Fibroblast of villous mesenchyme (primary cell): Measurements from ENCODE around the gene DPM2. TPM values are rescaled to one million over a fixed set of nuclear protein-coding genes. Genes with fewer than 3 reads are reported as not detected.

Experiments used
- DNase-seq: peaks from one replicate; pipeline ENCODE4 v3.0.0-alpha.2; 2010; ENCODE audit warnings: low read depth
- H3K4me3 ChIP-seq: 2 replicates; pipeline ENCODE4 v1.5.1; 2011; ENCODE audit warnings: low read depth, mild to moderate bottlenecking, low read length
- total RNA-seq: library from RNA; depleted of rRNA; stranded (reverse); fragments of >200 nt; gene quantifications from 2 replicates; pipeline ENCODE4 v1.2.3, GENCODE V29; 2012
- TF ChIP-seq, protein P1 (sequence below): IDR thresholded peaks from 2 replicates; pipeline ENCODE4 v1.5.1; 2012; ENCODE audit warnings: low read depth, mild to moderate bottlenecking, low read length; ENCODE audit not compliant: insufficient read depth

Gene DPM2
- total RNA-seq, 1 donor: 11.2 TPM

- no peak for DNase-seq
- TF ChIP-seq, protein P1, sequence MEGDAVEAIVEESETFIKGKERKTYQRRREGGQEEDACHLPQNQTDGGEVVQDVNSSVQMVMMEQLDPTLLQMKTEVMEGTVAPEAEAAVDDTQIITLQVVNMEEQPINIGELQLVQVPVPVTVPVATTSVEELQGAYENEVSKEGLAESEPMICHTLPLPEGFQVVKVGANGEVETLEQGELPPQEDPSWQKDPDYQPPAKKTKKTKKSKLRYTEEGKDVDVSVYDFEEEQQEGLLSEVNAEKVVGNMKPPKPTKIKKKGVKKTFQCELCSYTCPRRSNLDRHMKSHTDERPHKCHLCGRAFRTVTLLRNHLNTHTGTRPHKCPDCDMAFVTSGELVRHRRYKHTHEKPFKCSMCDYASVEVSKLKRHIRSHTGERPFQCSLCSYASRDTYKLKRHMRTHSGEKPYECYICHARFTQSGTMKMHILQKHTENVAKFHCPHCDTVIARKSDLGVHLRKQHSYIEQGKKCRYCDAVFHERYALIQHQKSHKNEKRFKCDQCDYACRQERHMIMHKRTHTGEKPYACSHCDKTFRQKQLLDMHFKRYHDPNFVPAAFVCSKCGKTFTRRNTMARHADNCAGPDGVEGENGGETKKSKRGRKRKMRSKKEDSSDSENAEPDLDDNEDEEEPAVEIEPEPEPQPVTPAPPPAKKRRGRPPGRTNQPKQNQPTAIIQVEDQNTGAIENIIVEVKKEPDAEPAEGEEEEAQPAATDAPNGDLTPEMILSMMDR: no peak
- no peak overlapping the region for H3K4me3 ChIP-seq
Measured at GRCh38 chr9:127962278-127962677, 24.6 kb upstream of the DPM2 start.

- no peak overlapping the region for H3K4me3 ChIP-seq
- no peak for DNase-seq
- TF ChIP-seq, protein P1: no peak
Measured at GRCh38 chr9:127961613-127962155, 24.0 kb upstream of the DPM2 start.

DNA sequence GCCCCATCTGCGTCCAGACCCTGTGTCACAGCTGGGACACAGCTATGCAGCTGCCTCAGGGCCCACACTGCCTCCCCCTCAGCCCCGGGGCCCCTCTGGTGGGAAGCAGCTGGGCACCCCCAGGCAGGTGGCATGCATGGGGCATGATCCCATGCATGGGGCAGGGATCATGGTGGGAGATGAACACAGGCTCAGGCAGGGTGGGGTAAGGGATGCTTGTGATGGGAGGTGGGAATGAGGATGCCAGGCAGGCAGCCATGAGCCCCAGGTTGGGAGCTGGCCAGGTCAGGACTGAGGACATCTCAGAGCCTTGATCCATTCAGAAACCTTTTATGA is 23.5 kb upstream of the DPM2 start:
- TF ChIP-seq, protein P1: no peak
- no peak for DNase-seq
- no peak overlapping the region for H3K4me3 ChIP-seq

DNA sequence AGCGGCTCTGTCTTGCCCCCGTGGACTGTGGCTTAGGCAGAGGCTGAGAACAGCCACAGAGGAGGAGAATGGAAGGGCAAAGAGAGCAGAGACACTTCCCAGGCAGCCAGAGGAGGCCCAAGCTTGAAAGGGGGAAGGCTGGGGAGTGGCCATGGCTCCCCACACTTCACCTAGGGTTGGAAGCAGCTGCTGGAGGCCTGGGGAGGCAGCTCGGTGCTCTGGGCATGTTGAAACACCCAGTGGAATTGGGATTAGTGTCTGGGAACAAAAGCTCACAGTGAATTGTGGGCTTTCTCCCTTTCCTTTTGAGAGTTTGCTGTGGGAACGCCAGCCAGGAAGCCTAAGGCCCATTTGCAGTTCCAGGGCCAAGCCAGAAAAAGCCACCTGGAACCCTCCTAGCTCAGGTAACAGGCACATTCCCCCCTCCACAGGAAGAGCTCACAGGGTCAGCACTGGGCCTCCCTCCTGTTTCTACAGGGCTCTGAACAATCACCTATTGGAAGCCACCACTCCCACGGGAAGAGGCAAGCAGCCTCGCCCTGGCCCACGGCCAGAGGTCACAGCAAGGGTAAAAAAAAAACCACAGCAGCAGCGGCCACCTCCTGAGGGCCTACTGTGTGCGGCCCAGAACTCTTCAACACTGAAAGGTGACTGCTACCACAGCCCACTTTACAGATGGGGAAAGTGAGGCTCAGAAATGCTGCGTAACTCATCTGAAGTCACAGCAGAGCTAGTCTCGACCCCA is 22.9 kb upstream of the DPM2 start:
- no peak overlapping the region for H3K4me3 ChIP-seq
- DNase-seq: peak; percentile 62
- TF ChIP-seq, protein P1: no peak

DNA sequence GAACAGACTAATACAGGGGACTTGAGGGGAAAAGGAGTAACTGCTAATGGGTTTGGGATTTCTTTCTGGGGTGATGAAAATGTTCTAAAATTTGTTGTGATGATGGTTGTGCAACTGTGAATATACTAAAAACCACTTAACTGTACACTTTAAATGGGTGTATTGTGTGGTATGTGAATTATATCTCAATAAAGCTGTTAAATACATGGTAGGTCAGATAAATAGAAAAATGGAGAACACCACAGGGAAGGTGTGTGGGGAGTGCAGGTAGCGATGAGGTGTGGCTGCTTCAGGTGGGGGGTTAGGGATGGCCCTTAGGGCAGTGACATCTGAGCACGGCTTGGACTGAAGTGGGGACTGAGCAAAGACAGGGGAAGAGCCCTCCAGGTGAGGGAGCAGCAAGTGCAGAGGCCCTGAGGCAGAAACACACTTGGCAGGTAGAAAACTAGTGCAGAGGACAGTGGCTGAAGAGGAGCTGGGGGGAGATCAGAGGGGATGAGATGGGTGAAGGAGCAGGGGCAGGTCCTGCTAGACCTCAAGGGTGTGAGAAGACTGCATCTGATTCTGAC is 22.3 kb upstream of the DPM2 start:
- no peak for DNase-seq

DNA sequence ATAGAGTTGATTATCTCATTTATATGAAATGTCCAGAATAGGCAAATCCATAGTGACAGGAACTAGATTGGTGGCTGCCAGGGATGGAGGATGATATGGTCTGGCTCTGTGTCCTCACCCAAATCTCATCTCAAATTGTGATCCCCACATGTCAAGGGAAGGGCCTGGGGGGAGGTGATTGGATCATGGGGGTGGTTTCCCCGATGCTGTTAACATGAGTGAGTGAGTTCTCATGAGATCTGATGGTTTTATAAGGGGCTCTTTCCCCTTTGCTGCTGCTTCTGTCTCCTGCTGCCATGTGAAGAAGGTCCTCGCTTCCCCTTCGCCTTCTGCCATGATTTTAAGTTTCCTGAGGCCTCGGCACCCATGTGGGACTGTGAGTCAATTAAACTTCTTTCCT is 21.7 kb upstream of the DPM2 start:
- TF ChIP-seq, protein P1: no peak
- no peak for DNase-seq
- no peak overlapping the region for H3K4me3 ChIP-seq

More for the DNA sequence above, 22.3 kb upstream of the DPM2 start:
- H3K4me3 ChIP-seq: no peak overlapping the region
- TF ChIP-seq, protein P1: no peak
